Subcutaneous abdominal adipose tissue (tissue), 5 donors: ENCODE data around the gene CLPX.
"Not testable (repeated sequence)": the region's sequence is repeated elsewhere in the genome, so short reads cannot be mapped to it uniquely, and the experiment has no call there.

Experiments
- H3K27ac ChIP-seq: one replicate; pipeline ENCODE4 v1.7.0; 2013; ENCODE audit warnings: low read depth, mild to moderate bottlenecking, inconsistent platforms, low read length, moderate library complexity
- H3K27me3 ChIP-seq, 5 donors: one replicate each; pipeline ENCODE4 v1.7.0; 2013; ENCODE audit warnings: low read length in 5 of 5, inconsistent platforms in 1 of 5; ENCODE audit not compliant: control insufficient read depth in 5 of 5, insufficient read depth in 4 of 5
- H3K36me3 ChIP-seq, 5 donors: one replicate each; pipeline ENCODE4 v1.7.0; 2013; ENCODE audit warnings: low read length in 5 of 5; ENCODE audit not compliant: control insufficient read depth in 5 of 5, insufficient read depth in 5 of 5
- H3K4me1 ChIP-seq, 5 donors: one replicate each; pipeline ENCODE4 v1.7.0; 2013; ENCODE audit warnings: low read length in 5 of 5, mild to moderate bottlenecking in 3 of 5, moderate library complexity in 1 of 5; ENCODE audit not compliant: control insufficient read depth in 5 of 5, insufficient read depth in 5 of 5
- H3K4me3 ChIP-seq, 5 donors: one replicate each; pipeline ENCODE4 v1.7.0; 2013; ENCODE audit warnings: low read length in 5 of 5, low read depth in 1 of 5
- H3K9ac ChIP-seq, 5 donors: one replicate each; pipeline ENCODE4 v1.7.0; 2013; ENCODE audit warnings: low read length in 5 of 5, mild to moderate bottlenecking in 4 of 5, moderate library complexity in 3 of 5
- H3K9me3 ChIP-seq, 5 donors: one replicate each; pipeline ENCODE4 v1.7.0; 2013; ENCODE audit warnings: low read length in 5 of 5; ENCODE audit not compliant: control insufficient read depth in 5 of 5
- donor health status: healthy.
- donor health status: healthy.
- donor health status: healthy.
- donor health status: healthy.
- donor health status: healthy.

CLPX gene

GRCh38 chr15:65184868-65185717 is at the start of gene CLPX:
CLPX (minus strand) TSS chr15:65185342; CDS start chr15:65185153, 189 bp downstream.
- peak within 1 kb of the TSS; percentile 84 to 98 (median 95) for H3K9ac ChIP-seq
- no peaks in the 10 kb centered on the region for H3K27me3 ChIP-seq
- H3K4me1 ChIP-seq: peaks cover 0 to 27% (median 25%) of the 10 kb centered on the region in 5 donors
- H3K36me3 ChIP-seq: peaks cover 0 to under 1% (median 0%) of the 10 kb centered on the region in 5 donors
- H3K4me3 ChIP-seq: peak within 1 kb of the TSS; percentile 79 to 92 (median 88)
- no peaks in the 10 kb centered on the region for H3K9me3 ChIP-seq
- peak within 1 kb of the TSS; percentile 96 for H3K27ac ChIP-seq

GRCh38 chr15:65233696-65234095 is 48.6 kb upstream of the CLPX start:
- Histone ChIP-seq H3K4me1 (peaks cover 3 to 21% (median 8%) of the 10 kb centered on the region in 5 donors), H3K9me3 (no peaks in the 10 kb centered on the region), H3K27me3 (no peaks in the 10 kb centered on the region), H3K36me3 (no peaks in the 10 kb centered on the region), H3K9ac (no peak overlapping the region), H3K4me3 (no peak overlapping the region), H3K27ac (no peak overlapping the region)

GRCh38 chr15:65232520-65232919 is 47.4 kb upstream of the CLPX start:
- no peak overlapping the region for H3K4me3 ChIP-seq
- H3K27me3 ChIP-seq: no peaks in the 10 kb centered on the region

GRCh38 chr15:65231306-65231705 is 46.2 kb upstream of the CLPX start:
- Histone ChIP-seq H3K9me3 (no peaks in the 10 kb centered on the region), H3K9ac (no peak overlapping the region), H3K27me3 (no peaks in the 10 kb centered on the region), H3K4me3 (no peak overlapping the region), H3K36me3 (no peaks in the 10 kb centered on the region), H3K4me1 (peaks cover 0 to 13% (median 2%) of the 10 kb centered on the region in 5 donors), H3K27ac (no peak overlapping the region)

More at GRCh38 chr15:65232520-65232919, 47.4 kb upstream of the CLPX start:
- H3K27ac ChIP-seq: no peak overlapping the region
- H3K9me3 ChIP-seq: no peaks in the 10 kb centered on the region
- no peaks in the 10 kb centered on the region for H3K36me3 ChIP-seq
- H3K9ac ChIP-seq: no peak overlapping the region
- H3K4me1 ChIP-seq: peaks cover 3 to 15% (median 7%) of the 10 kb centered on the region in 5 donors

- not testable (repeated sequence) for H3K9ac ChIP-seq, H3K27me3 ChIP-seq, H3K9me3 ChIP-seq, H3K4me3 ChIP-seq, H3K4me1 ChIP-seq, H3K36me3 ChIP-seq, H3K27ac ChIP-seq
Measured at GRCh38 chr15:65226901-65227300, 41.8 kb upstream of the CLPX start.

- Histone ChIP-seq H3K27ac (no peak overlapping the region), H3K36me3 (no peaks in the 10 kb centered on the region), H3K27me3 (no peaks in the 10 kb centered on the region), H3K9ac (no peak overlapping the region), H3K4me1 (peaks cover 0 to 2% (median 0%) of the 10 kb centered on the region in 5 donors), H3K4me3 (no peak overlapping the region), H3K9me3 (no peaks in the 10 kb centered on the region)
Measured at GRCh38 chr15:65226221-65226620, 41.1 kb upstream of the CLPX start.

GRCh38 chr15:65223996-65224395 is 38.9 kb upstream of the CLPX start:
- Histone ChIP-seq H3K9ac (no peak overlapping the region), H3K36me3 (no peaks in the 10 kb centered on the region), H3K9me3 (no peaks in the 10 kb centered on the region), H3K27ac (no peak overlapping the region), H3K4me3 (no peak overlapping the region), H3K4me1 (peaks cover 0 to 2% (median 0%) of the 10 kb centered on the region in 5 donors), H3K27me3 (no peaks in the 10 kb centered on the region)

- Histone ChIP-seq H3K9me3 (no peaks in the 10 kb centered on the region), H3K27ac (no peak overlapping the region), H3K36me3 (no peaks in the 10 kb centered on the region), H3K4me3 (no peak overlapping the region), H3K9ac (no peak overlapping the region), H3K27me3 (no peaks in the 10 kb centered on the region), H3K4me1 (peaks cover 0 to 2% (median 0%) of the 10 kb centered on the region in 5 donors)
Measured at GRCh38 chr15:65222891-65223290, 37.7 kb upstream of the CLPX start.

- H3K4me3 ChIP-seq: no peak overlapping the region
- H3K9ac ChIP-seq: no peak overlapping the region
- no peaks in the 10 kb centered on the region for H3K27me3 ChIP-seq
- H3K9me3 ChIP-seq: no peaks in the 10 kb centered on the region
- no peaks in the 10 kb centered on the region for H3K36me3 ChIP-seq
- H3K27ac ChIP-seq: no peak overlapping the region
- H3K4me1 ChIP-seq: peaks cover 0 to 2% (median 0%) of the 10 kb centered on the region in 5 donors
Measured at GRCh38 chr15:65221697-65222096, 36.6 kb upstream of the CLPX start.

GRCh38 chr15:65219137-65219536 is 34.0 kb upstream of the CLPX start:
- no peak overlapping the region for H3K27ac ChIP-seq
- H3K4me1 ChIP-seq: peaks cover 0 to 2% (median 0%) of the 10 kb centered on the region in 5 donors
- no peak overlapping the region for H3K4me3 ChIP-seq
- H3K36me3 ChIP-seq: no peaks in the 10 kb centered on the region
- H3K27me3 ChIP-seq: no peaks in the 10 kb centered on the region
- H3K9me3 ChIP-seq: no peaks in the 10 kb centered on the region
- no peak overlapping the region for H3K9ac ChIP-seq
